HG02759 (cell line): ENCODE measurements around the gene C15orf62.

Source experiments
- ATAC-seq: cut with Tn5 transposase; IDR thresholded peaks from one replicate; pipeline ENCODE4 v1.9.1; 2021; ENCODE audit warnings: mild to moderate bottlenecking, moderate library complexity; ENCODE audit not compliant: unreplicated experiment

Gene C15orf62

GRCh38 chr15:40775740-40776536, 6.2 kb downstream of the C15orf62 start:
- ATAC-seq = no peak

- no peak for ATAC-seq
Observed at GRCh38 chr15:40776537-40777141, 6.9 kb downstream of the C15orf62 start.

GRCh38 chr15:40782609-40783227, 12.9 kb downstream of the C15orf62 start:
- ATAC-seq = peak; percentile 80

GRCh38 chr15:40785164-40785563, 15.4 kb downstream of the C15orf62 start:
- ATAC-seq = no peak

- no peak for ATAC-seq
Observed at GRCh38 chr15:40785814-40786213, 16.0 kb downstream of the C15orf62 start.

GRCh38 chr15:40787344-40787841, 17.6 kb downstream of the C15orf62 start:
- no peak for ATAC-seq

- no peak for ATAC-seq
Observed at GRCh38 chr15:40787991-40788390, 18.2 kb downstream of the C15orf62 start.

GRCh38 chr15:40789119-40789518, 19.3 kb downstream of the C15orf62 start:
- ATAC-seq = no peak

GRCh38 chr15:40789999-40790398, 20.2 kb downstream of the C15orf62 start:
- no peak for ATAC-seq

- ATAC-seq = no peak
Observed at GRCh38 chr15:40790718-40791117, 20.9 kb downstream of the C15orf62 start.

- ATAC-seq = no peak
Observed at GRCh38 chr15:40792394-40792793, 22.6 kb downstream of the C15orf62 start.

- ATAC-seq = no peak
Observed at GRCh38 chr15:40793216-40793989, 23.6 kb downstream of the C15orf62 start.

- no peak for ATAC-seq
Observed at GRCh38 chr15:40796041-40796440, 26.3 kb downstream of the C15orf62 start.

- ATAC-seq = no peak
Observed at GRCh38 chr15:40796512-40796911, 26.7 kb downstream of the C15orf62 start.

- ATAC-seq = no peak
Observed at GRCh38 chr15:40799523-40799922, 29.7 kb downstream of the C15orf62 start.

GRCh38 chr15:40803076-40803475, 33.3 kb downstream of the C15orf62 start:
- ATAC-seq = no peak

- ATAC-seq = no peak
Observed at GRCh38 chr15:40803688-40804087, 33.9 kb downstream of the C15orf62 start.

GRCh38 chr15:40806672-40807027, 36.9 kb downstream of the C15orf62 start:
- no peak for ATAC-seq

GRCh38 chr15:40807028-40807887, 37.5 kb downstream of the C15orf62 start, which contains the start of the genes DNAJC17 and ZFYVE19:
Gene DNAJC17 (minus strand): TSS chr15:40807473. CDS start chr15:40807446, 27 bp downstream.
Gene ZFYVE19 (plus strand): TSS chr15:40807089. CDS start chr15:40807590, 501 bp downstream.
- ATAC-seq = peak; percentile 94

- ATAC-seq = no peak
Observed at GRCh38 chr15:40807888-40808461, 38.2 kb downstream of the C15orf62 start.
